PC-3 (cell line): ENCODE data around the gene CIAO1.

Source experiments
- EZH2 ChIP-seq: fragments of 300-600 bp; sonication (generic); IDR thresholded peaks from one replicate; pipeline ENCODE4 v1.6.1; 2017; ENCODE audit warnings: antibody characterized with exemption, mild to moderate bottlenecking, low read length; ENCODE audit not compliant: unreplicated experiment
- EZH2phosphoT487 ChIP-seq: fragments of 300-600 bp; sonication (generic); IDR thresholded peaks from 2 replicates; pipeline ENCODE4 v1.6.1; 2018; ENCODE audit warnings: mild to moderate bottlenecking, antibody characterized with exemption, low read length, borderline replicate concordance
- TF ChIP-seq, protein P1 (sequence below): fragments of 300-600 bp; sonication (generic); conservative IDR thresholded peaks from 2 replicates; pipeline ENCODE4 v1.5.1; 2017; ENCODE audit warnings: antibody characterized with exemption, low read depth, mild to moderate bottlenecking, low read length

DNA sequence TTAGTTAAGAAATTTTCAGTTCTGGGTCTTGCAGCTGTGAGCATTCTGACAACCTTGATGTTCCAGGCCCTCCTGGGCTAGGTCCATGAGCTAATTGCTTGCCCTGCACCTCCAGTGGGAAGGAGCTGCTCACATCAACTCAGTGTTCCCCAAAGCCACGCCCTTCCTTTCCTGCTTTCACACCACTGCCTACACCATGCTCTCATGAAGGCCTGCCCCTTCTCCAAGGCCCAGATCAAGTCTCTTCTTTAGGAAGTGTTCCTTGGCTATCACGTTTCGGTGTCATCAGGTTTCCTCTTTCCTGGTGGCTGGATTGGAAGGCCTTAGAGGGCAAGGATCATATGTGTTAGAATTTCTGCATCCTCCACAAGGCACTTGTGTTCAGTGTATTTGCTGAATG lies 19.0 kb upstream of the CIAO1 start:
- no peak for TF ChIP-seq EZH2phosphoT487
- TF ChIP-seq, protein P1, sequence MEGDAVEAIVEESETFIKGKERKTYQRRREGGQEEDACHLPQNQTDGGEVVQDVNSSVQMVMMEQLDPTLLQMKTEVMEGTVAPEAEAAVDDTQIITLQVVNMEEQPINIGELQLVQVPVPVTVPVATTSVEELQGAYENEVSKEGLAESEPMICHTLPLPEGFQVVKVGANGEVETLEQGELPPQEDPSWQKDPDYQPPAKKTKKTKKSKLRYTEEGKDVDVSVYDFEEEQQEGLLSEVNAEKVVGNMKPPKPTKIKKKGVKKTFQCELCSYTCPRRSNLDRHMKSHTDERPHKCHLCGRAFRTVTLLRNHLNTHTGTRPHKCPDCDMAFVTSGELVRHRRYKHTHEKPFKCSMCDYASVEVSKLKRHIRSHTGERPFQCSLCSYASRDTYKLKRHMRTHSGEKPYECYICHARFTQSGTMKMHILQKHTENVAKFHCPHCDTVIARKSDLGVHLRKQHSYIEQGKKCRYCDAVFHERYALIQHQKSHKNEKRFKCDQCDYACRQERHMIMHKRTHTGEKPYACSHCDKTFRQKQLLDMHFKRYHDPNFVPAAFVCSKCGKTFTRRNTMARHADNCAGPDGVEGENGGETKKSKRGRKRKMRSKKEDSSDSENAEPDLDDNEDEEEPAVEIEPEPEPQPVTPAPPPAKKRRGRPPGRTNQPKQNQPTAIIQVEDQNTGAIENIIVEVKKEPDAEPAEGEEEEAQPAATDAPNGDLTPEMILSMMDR = no peak
- TF ChIP-seq EZH2 = no peak
